OCI-LY3 (cell line): Measurements from ENCODE around the gene LTBP4.
"Not testable (repeated sequence)": the region's sequence is repeated elsewhere in the genome, so short reads cannot be mapped to it uniquely, and the experiment has no call there.

Experiments
- H2AFZ ChIP-seq: fragments of 200-600, 300-600 bp; shearing (Covaris generic); 2 replicates; pipeline ENCODE4 v1.6.0; 2014; ENCODE audit warnings: antibody characterized with exemption, low read depth, low read length
- H3K27ac ChIP-seq: fragments of 200-600, 300-600 bp; sonication (generic); 2 replicates; pipeline ENCODE4 v1.5.1; 2014; ENCODE audit warnings: mild to moderate bottlenecking, low read length, moderate library complexity, mixed read lengths
- H3K27me3 ChIP-seq: fragments of 200-600, 300-600 bp; sonication (generic); 2 replicates; pipeline ENCODE4 v1.6.1; 2014; ENCODE audit warnings: low read depth, low read length, mixed read lengths
- H3K36me3 ChIP-seq: fragments of 200-600, 300-600 bp; sonication (generic); replicated peaks from 2 replicates; pipeline ENCODE3; 2014; ENCODE audit warnings: low read depth, low read length, mixed read lengths
- H3K4me1 ChIP-seq: fragments of 300-600, 200-600 bp; sonication (generic); 2 replicates; pipeline ENCODE4 v1.6.1; 2014; ENCODE audit warnings: low read length, mixed read lengths
- H3K4me2 ChIP-seq: fragments of 200-600, 300-600 bp; sonication (generic); 2 replicates; pipeline ENCODE4 v1.6.1; 2014; ENCODE audit warnings: low read length, mixed read lengths
- H3K4me3 ChIP-seq: fragments of 300-600, 200-600 bp; sonication (generic); 2 replicates; pipeline ENCODE4 v1.5.1; 2014; ENCODE audit warnings: antibody characterized with exemption, mild to moderate bottlenecking, low read length, moderate library complexity
- H3K79me2 ChIP-seq: fragments of 300-600, 200-600 bp; shearing (Covaris generic); 2 replicates; pipeline ENCODE4 v1.6.1; 2014; ENCODE audit warnings: mild to moderate bottlenecking, low read length, mixed read lengths
- H3K9ac ChIP-seq: fragments of 300-600, 200-600 bp; shearing (Covaris generic); 2 replicates; pipeline ENCODE4 v1.6.0; 2014; ENCODE audit warnings: mild to moderate bottlenecking, low read length, moderate library complexity
- H3K9me3 ChIP-seq: fragments of 200-600, 300-600 bp; shearing (Covaris generic); 2 replicates; pipeline ENCODE4 v1.6.1; 2014; ENCODE audit warnings: low read length, mixed read lengths; ENCODE audit not compliant: insufficient read depth
- H4K20me1 ChIP-seq: fragments of 200-600, 300-600 bp; sonication (generic); 2 replicates; pipeline ENCODE4 v1.6.1; 2016; ENCODE audit warnings: low read length, mixed read lengths; ENCODE audit not compliant: insufficient read depth
- EZH2phosphoT487 ChIP-seq: fragments of 200-600 bp; shearing (Covaris generic); IDR thresholded peaks from 2 replicates; pipeline ENCODE4 v1.6.1; 2018; ENCODE audit warnings: antibody characterized with exemption, mixed run types, low read depth
- TF ChIP-seq, protein P1 (sequence below): fragments of 200-600, 300-600 bp; sonication (generic); IDR thresholded peaks from 2 replicates; pipeline ENCODE4 v1.5.1; 2014; ENCODE audit warnings: antibody characterized with exemption, low read length, low read depth

Gene LTBP4

DNA sequence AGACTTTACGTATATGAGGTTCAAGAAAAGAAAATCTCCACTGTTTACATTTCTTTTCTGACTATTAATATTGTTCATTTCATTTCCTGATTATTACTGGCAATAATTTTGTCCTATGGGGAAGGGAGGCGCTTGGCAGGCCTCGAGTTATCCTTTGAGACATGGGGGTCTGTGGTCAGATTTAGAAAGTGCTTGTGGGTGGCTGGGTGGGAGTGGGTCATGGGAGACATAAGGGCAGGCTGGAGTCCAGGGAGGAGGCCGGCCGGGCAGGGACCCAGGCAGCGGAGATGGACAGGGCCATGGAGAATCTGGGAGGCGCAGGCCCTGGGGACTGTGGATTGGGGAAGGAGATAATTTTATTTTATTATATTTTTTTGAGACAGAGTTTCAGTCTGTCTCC, 40.1 kb downstream of the LTBP4 start:
- Histone ChIP-seq H3K27ac (no peak overlapping the region), H3K9me3 (no peaks in the 10 kb centered on the region), H3K4me3 (no peak overlapping the region), H2AFZ (peak overlapping the region; percentile 72; the same call in 1 of the 2 replicates), H3K27me3 (peaks cover 6% of the 10 kb centered on the region), H4K20me1 (no peaks in the 10 kb centered on the region), H3K4me2 (no peak overlapping the region), H3K4me1 (no peaks in the 10 kb centered on the region), H3K79me2 (no peaks in the 10 kb centered on the region), H3K36me3 (no peaks in the 10 kb centered on the region), H3K9ac (no peak overlapping the region)
- TF ChIP-seq EZH2phosphoT487, result no peak
- TF ChIP-seq, protein P1, sequence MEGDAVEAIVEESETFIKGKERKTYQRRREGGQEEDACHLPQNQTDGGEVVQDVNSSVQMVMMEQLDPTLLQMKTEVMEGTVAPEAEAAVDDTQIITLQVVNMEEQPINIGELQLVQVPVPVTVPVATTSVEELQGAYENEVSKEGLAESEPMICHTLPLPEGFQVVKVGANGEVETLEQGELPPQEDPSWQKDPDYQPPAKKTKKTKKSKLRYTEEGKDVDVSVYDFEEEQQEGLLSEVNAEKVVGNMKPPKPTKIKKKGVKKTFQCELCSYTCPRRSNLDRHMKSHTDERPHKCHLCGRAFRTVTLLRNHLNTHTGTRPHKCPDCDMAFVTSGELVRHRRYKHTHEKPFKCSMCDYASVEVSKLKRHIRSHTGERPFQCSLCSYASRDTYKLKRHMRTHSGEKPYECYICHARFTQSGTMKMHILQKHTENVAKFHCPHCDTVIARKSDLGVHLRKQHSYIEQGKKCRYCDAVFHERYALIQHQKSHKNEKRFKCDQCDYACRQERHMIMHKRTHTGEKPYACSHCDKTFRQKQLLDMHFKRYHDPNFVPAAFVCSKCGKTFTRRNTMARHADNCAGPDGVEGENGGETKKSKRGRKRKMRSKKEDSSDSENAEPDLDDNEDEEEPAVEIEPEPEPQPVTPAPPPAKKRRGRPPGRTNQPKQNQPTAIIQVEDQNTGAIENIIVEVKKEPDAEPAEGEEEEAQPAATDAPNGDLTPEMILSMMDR, result no peak

DNA sequence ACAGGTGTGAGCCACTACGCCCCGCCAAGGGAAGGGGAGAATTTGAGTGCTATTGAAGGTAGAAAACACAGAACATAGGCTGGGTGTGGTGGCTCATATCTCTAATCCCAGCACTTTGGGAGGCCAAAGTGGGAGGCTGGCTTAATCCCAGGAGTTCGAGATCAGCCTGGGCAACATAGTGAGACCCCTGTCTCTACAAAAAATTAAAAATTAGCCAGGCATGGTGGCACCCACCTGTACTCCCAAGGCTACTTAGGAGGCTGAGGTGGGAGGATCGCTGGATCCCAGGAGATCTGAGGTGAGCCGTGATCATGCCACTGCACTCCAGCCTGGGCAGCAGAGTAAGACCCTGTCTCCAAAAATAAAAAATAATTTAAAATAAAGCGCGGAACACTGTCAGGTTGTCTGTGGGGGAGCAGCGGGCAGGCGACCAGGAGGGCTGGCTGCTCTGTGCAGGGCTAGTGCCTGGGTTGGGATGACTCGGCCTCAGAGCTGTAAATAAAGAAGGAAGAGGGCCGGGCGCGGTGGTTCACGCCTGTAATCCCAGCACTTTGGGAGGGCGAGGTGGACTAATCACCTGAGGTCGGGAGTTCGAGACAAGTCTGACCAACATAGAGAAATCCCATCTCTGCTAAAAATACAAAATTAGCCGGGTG, 41.0 kb downstream of the LTBP4 start:
- Histone ChIP-seq H3K27ac (no peak overlapping the region), H3K4me1 (no peaks in the 10 kb centered on the region), H3K9ac (no peak overlapping the region), H3K9me3 (no peaks in the 10 kb centered on the region), H3K27me3 (peaks cover 6% of the 10 kb centered on the region), H2AFZ (no peak overlapping the region), H3K79me2 (no peaks in the 10 kb centered on the region), H3K36me3 (no peaks in the 10 kb centered on the region), H4K20me1 (no peaks in the 10 kb centered on the region), H3K4me3 (no peak overlapping the region), H3K4me2 (no peak overlapping the region)
- TF ChIP-seq, protein P1, result no peak

DNA sequence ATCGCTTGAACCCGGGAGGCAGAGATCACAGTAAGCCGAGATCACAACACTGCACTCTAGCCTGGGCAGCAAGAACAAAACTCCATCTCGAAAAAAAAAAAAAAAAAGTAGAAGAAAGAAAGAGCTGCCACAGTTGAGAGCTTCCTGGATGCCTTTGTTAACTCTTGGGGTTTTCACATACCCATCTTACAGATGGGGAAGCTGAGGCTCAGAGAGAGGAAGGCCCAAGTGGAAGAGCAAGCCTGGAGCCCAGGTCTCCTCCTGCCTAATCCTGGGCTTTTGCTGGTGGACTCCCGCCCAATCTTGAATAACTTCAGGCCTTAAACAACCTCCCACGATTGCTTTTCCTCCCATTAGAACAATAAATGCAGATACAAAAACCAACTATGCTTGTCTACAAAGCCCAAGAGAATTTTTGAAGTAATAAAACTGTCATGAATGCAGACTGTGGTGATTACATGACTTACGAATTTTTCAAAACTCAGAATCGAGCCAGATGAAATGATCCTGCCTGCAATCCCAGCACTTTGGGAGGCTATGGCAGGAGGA, 41.7 kb downstream of the LTBP4 start:
- Histone ChIP-seq H3K36me3 (no peaks in the 10 kb centered on the region), H2AFZ (no peak overlapping the region), H3K4me2 (no peak overlapping the region), H3K4me1 (no peaks in the 10 kb centered on the region), H3K79me2 (no peaks in the 10 kb centered on the region), H3K27ac (no peak overlapping the region), H4K20me1 (no peaks in the 10 kb centered on the region), H3K27me3 (peaks cover 6% of the 10 kb centered on the region), H3K9me3 (no peaks in the 10 kb centered on the region), H3K9ac (no peak overlapping the region), H3K4me3 (no peak overlapping the region)
- TF ChIP-seq, protein P1, result no peak
- no peak for TF ChIP-seq EZH2phosphoT487

DNA sequence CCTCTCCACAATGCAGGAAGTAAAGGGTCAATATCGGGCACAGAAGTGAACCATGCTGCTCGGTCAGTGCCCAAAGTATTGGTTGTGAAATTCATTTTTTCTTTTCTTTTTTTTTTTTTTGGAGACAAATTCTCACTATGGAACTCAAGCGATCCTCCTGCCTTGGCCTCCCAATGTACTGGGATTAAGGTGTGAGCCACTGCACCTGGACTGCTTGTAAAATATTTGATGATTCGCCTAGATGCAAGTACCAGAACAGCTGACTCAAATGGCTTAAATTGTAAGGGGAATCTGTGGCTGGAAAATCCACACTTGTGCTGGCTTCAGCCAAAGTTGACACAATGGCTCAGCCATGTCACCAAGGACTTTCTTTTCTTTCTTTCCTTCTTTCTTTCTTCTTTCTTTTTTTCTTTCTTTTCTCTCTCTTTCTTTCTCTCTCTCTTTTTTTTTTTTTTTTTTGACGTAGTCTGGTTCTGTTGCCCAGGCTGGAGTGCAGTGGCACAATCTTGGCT, 45.6 kb downstream of the LTBP4 start:
- H3K9me3 ChIP-seq, result no peaks in the 10 kb centered on the region
- H3K4me1 ChIP-seq, result peaks cover 3% of the 10 kb centered on the region
- H3K36me3 ChIP-seq, result no peaks in the 10 kb centered on the region
- H3K4me2 ChIP-seq, result no peak overlapping the region
- H2AFZ ChIP-seq, result no peak overlapping the region
- no peaks in the 10 kb centered on the region for H4K20me1 ChIP-seq
- H3K4me3 ChIP-seq, result no peak overlapping the region
- H3K79me2 ChIP-seq, result no peaks in the 10 kb centered on the region
- no peak overlapping the region for H3K27ac ChIP-seq
- TF ChIP-seq EZH2phosphoT487, result no peak
- TF ChIP-seq, protein P1, result no peak
- H3K27me3 ChIP-seq, result peaks cover 22% of the 10 kb centered on the region
- H3K9ac ChIP-seq, result no peak overlapping the region

DNA sequence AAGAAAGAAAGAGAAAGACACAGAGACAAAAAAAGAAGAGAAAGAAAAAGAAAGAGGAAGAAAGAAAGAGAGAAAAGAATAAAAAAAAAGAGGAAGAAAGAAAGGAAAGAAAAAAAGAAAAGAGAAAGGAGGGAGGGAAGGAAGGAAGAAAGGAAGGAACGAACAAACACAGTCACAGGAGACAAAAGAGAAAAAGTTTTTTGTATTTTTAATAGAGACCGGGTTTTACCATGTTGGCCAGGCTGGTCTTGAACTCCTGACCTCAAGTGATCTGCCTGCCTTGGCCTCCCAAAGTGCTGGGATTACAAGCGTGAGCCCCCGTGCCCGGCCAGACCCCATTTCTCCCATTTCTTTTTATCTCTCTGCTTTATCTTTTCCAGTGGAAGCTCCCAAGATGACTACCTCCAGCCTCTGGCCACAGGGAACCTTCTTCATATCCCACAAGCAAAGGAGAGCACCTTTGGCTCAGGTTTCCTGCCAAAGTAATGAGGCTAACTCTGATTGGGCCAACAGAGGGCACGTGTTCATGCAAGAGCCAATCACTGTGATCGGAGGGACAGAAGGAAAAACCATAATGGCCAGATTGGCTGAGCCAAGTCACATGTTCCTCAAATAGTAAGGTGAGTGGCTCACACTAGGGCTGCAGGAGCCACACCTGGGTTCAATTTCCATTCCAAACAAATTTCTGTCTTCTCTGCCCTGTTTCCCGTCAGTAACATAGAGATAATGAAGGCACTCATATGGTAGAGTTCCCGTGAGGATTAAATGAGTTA, 48.9 kb downstream of the LTBP4 start:
- H3K9ac ChIP-seq, H3K9me3 ChIP-seq, H3K4me1 ChIP-seq, H3K4me3 ChIP-seq, H2AFZ ChIP-seq, H4K20me1 ChIP-seq, H3K36me3 ChIP-seq, H3K79me2 ChIP-seq, H3K4me2 ChIP-seq, H3K27ac ChIP-seq: not testable (repeated sequence)
- H3K27me3 ChIP-seq, result peaks cover 29% of the 10 kb centered on the region
